OCI-M1 (cell line): Measurements from ENCODE around the gene COASY.

Experiments
- DNase-seq: peaks from one replicate; lab custom pipeline; 2025; lab: John Stamatoyannopoulos, UW

Gene COASY

DNA sequence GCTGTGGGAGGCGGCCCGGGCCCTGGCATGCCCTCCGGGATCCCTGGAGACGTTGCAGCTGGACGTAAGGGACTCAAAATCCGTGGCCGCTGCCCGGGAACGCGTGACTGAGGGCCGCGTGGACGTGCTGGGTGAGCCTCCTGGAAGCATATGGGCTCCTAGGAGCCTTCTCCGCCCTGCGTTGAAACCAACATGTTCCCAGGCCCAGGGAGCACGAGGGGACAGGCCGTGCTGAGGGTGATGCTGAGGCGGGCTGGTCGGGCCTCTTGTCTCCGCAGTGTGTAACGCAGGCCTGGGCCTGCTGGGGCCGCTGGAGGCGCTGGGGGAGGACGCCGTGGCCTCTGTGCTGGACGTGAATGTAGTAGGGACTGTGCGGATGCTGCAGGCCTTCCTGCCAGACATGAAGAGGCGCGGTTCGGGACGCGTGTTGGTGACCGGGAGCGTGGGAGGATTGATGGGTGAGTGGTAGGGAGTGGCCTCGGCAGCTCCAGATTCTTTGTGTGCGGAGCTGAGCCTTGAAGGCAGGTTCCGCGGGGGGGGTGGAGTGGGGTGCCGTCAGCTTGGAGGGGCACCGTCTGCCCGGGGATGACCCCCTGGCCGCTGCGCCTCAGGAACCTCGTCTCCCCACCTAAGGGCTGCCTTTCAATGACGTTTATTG, 8.7 kb upstream of the COASY start:
- DNase-seq = no peak

DNA sequence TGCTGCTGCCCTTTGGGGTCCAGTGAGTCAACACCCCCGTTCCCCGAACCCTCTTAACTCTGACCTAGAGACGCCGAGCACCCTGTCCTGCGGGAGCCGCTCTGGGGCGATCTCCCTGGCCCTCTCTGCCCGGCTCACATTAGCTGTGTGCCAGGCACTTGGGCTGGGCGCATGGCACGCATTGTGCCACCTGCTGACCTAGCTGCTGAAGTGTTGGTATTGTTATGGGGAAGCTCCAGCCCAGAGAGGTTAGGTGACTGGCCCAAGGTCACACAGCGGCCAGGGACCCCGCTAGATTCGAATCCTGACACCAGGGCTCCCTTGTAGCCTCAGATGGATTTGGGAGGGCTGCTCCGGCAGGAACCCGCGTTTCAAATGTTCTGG, 8.1 kb upstream of the COASY start:
- DNase-seq = no peak

DNA sequence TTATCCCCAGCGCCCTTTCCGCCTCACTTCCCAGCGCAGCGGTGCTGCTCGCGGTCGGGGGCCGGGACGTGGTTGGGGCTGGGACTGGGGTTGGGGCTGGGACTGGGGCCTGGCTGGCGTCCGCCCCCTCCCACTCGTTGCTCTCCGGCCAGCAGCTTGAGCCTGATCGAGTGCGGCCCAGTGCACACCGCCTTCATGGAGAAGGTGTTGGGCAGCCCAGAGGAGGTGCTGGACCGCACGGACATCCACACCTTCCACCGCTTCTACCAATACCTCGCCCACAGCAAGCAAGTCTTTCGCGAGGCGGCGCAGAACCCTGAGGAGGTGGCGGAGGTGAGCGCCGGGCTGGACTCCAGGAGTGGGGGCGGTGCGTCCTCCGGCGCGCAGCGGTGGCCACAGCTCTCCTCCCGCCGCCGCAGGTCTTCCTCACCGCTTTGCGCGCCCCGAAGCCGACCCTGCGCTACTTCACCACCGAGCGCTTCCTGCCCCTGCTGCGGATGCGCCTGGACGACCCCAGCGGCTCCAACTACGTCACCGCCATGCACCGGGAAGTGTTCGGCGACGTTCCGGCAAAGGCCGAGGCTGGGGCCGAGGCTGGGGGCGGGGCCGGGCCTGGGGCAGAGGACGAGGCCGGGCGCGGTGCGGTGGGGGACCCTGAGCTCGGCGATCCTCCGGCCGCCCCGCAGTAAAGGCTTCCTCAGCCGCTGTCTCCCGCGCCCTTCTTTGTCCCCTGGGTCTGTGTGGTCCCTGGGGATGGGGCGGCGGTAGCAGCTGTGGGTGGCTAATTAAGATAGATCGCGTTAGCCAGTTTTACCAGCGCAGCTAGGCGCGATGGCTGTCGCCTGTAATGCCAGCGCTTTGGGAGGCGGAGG, 7.5 kb upstream of the COASY start:
- DNase-seq = peak; percentile 89

DNA sequence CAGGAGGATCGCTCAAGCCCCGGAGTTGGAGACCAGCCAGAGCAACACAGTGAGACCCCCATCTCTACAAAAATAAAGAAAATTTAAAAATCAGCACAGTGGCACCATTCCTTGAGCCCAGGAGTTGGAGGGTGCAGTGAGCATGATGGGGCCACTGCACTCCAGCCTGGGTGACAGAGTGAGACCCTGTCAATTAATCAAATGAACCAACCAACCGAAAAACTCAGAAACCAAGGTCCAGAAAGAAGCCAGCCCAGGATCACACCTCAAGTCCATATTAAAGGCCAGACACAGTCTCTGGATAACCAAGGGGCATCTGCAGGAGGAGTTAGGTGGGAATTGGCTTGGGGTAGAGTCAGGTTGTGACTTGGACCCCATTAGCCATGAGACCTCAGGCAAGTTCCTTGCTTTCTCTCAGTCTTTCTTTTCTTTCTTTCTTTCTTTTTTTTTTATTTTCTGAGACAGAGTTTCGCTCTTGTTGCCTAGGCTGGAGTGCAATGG, 6.8 kb upstream of the COASY start:
- DNase-seq = no peak

DNA sequence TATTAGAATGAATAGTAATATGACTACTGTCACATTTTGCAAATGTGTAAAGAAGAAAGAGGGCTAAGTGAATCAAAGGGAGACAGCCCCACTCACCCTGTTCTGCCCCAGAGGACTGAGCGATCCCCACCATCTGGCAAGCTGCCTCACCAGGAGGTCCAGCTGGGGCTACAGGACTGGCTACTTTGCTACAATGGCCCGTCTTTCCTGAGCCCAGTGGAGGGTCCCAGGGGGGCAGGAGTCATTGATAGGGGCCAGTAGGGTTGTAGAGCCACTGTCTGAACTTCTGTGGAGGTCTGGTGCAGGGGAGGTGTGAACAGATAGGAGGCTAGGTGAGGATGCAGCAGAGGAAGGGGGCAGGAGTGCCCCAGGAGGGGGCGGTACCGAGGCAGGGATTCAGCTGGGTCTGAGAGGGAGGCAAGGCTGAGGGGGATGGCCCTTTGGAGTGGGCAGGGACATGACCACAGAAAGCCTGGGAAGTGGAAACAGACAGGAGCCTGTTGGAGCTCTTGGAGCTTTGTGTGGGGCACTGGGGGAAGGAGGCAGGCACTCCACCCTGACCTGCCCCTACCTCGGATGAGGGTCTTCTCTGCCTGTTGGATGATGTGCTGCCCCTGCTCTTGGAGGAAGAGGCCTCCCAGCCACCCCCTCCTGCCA, 5.9 kb upstream of the COASY start:
- DNase-seq = peak; percentile 30

DNA sequence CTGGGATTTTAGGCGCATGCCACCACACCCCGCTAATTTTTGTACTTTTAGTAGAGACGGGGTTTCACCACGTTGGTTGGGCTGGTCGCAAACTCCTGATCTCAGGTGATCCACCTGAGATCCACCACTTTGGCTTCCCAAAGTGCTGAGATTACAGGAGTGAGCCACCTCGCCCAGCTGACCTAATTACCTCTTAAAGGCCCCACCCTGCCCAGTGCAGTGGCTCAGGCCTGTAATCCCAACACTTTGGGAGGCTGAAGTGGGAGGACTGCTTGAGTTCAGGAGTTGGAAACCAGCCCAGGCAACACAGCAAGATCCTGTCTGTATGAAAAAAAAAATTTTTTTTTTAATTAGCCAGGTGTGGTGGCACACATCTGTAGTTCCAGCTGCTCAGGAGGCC, 2.9 kb upstream of the COASY start:
- no peak for DNase-seq

DNA sequence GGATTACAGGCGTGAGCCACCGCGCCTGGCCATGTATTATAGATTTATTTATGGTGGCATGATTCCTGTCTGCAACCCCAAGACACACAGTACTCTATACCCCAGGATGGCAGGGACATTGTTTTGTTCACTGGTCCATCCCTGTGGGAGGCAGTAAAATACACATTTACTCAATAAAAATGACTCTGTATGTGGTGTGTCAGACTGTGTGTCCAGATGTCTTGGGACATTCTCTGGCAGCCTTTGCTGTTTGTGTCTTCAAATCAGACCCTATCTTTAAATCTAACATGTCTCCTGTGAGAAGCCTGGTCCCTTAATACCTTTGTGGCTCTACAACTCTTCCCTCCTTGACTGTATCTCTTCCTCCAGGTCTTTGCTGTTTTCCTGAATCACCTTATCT, 1.7 kb upstream of the COASY start:
- no peak for DNase-seq

DNA sequence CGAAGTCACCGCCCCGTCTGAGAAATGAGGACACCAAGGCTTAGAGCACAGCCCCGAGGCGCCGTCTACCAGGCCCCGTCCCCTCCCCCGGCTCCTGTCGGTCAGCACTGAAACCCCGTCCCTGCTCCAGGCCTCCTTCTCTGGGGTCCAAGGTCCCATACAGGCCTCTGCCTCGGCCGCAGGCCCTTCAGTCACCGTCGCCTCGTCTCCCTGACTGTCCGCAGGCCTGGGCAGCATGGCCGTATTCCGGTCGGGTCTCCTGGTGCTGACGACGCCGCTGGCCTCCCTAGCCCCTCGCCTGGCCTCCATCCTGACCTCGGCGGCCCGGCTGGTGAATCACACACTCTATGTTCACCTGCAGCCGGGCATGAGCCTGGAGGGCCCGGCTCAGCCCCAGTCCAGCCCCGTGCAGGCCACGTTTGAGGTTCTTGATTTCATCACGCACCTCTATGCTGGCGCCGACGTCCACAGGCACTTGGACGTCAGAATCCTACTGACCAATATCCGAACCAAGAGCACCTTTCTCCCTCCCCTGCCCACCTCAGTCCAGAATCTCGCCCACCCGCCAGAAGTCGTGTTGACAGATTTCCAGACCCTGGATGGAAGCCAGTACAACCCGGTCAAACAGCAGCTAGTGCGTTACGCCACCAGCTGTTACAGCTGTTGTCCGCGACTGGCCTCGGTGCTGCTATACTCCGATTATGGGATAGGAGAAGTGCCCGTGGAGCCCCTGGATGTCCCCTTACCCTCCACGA, 617 bp downstream of the COASY start:
- DNase-seq = peak; percentile 28

DNA sequence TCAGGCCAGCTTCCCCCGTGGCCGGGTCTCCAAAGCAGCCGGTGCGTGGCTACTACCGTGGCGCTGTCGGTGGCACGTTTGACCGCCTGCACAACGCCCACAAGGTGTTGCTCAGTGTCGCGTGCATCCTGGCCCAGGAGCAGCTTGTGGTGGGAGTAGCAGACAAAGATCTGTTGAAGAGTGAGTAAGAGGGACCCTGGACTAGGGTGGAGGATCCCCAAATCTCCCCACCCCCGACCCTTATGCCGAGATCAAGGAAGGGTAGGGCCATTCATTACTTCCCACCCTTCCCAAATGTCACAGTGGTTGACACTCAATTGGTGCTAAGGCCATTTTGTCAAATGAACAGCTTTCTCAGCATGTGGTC, 1.2 kb downstream of the COASY start:
- no peak for DNase-seq

DNA sequence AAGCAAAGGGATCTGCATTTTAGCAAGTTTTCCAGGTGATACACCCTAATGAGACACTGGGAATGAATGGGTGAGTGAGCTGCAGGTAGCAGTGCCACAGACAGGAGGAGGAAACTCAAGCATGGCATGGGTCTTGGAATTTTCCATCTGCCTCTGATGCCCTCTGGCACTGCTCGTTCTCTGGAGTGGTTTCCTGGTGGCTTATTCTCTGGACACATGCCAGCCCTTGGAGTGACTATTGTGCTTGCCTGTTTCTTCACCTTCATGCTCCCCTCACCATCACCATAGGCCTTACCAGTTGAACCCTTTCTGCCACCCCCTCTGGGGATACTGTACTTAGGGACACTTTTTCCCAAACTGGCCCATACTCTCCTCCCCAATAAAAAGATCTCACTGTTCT, 1.6 kb downstream of the COASY start:
- no peak for DNase-seq

DNA sequence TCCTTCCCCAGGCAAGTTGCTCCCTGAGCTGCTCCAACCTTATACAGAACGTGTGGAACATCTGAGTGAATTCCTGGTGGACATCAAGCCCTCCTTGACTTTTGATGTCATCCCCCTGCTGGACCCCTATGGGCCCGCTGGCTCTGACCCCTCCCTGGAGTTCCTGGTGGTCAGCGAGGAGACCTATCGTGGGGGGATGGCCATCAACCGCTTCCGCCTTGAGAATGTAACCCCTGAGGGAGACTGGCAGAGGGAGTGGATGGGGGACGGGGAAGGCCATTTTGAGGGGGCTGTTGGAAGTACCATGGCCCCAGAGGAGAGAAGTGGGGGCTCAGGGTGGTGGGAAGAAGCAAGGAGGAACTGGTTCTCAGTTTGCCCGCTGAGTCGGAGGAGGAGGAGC, 2.0 kb downstream of the COASY start:
- DNase-seq = no peak

DNA sequence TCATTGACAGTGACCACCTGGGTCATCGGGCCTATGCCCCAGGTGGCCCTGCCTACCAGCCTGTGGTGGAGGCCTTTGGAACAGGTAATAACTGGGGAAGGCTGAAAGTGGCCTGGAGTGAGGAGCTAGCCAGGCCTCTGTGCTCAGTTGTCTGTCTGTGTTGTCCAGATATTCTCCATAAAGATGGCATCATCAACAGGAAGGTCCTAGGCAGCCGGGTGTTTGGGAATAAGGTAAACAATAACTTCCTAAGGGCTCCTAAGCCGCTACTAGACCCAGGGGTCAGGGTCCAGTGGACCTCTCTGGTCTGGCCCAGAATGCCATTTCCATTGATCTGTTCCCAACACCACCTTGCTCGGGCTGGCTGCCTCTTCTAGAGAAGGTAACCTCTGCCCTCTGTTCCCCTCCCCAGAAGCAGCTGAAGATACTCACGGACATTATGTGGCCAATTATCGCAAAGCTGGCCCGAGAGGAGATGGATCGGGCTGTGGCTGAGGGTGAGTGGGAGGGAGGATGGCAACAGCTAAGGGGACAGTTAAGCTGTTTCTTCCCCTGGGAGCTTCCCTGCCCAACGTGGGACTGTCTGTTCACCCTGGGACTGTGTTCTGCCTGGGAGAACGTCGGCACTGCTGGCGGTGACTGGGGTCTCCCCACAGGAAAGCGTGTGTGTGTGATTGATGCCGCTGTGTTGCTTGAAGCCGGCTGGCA, 3.0 kb downstream of the COASY start:
- DNase-seq = no peak

DNA sequence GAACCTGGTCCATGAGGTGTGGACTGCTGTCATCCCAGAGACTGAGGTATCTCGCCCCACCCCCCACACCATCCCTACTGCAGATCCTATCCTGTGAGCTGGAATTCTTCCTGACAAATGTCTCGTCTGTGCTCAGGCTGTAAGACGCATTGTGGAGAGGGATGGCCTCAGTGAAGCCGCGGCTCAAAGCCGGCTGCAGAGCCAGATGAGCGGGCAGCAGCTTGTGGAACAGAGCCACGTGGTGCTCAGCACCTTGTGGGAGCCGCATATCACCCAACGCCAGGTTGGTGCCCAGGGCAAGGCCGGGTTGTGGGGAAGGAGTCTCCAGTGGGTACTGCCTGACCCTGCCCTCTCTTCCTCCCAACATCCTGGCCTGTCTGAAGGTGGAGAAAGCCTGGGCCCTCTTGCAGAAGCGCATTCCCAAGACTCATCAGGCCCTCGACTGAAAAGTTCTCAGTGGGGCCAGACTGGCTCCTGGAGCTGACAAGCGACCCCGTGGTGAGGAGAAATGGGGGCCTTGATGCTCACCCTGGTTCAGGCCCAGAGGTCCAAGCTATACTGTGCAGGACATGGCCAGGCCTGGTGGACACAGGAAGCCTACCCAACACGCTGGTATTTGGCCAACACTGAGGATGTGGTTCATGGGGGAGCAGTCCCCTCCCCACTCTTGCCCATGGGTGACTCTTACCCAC, 3.7 kb downstream of the COASY start:
- DNase-seq = no peak

DNA sequence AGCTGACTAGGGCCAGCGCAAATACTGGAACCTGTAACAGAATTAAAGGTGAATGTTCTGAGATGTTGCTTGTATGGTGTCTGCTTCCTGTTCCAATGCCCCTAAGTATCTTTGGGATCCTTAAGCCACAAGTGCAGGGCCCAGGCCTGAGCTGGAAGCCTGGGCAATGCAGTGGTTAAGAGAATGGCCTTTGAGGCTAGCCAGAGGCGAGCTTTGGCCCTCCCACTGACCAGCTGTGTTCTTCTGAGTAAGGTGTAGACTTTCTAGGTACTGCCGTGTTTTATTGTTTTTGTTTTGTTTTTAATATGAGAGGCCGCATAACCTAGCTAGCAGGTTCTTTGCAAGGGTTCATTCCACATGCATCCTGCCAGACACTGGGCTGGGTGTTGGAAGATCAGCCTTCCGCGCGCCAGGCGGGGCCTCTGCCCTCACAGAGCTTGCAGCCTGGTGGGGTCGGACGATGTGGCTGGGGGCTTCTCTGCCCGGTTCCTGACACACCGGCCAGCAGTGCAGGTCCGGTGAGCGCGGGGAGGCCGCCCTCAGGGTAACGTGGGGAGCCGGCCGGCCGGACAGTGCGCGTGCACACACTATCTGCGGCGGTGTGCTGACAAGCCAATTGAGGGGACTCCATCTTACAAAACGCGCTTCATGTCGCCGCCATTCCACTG, 4.4 kb downstream of the COASY start:
- DNase-seq = no peak

DNA sequence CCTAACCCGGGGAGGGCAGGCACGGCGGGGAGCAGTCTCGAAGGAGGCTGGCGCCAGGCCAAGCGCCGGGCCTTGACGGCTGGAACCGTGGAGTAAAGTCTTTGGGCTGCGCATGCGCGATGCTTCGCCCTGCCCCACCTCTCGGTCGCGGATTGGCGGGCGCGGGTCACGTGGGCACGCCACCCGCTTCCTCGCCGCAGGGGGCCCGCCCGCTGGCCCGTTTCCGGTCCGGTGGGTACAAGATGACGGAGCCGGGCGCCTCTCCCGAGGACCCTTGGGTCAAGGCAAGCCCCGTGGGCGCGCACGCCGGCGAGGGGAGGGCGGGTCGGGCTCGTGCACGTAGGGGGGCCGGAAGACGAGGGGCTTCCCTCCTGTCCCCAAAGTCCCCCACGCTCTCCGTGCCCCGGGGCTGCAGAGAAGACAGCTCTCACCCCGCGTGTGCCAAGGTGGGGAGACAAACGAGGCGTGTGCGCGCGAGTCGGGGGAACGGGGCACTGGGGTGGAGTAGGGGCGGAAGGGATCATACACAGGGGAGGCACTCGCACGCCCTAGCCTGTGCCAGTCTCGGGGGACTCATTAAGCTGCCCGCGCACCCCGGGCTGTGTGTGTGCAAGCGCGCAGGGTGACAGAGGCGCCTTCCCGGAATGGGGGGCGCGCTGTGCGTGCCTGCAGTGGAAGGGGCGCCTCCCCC, 5.1 kb downstream of the COASY start, which contains the start of gene MLX:
Gene MLX, plus strand, starts transcription at position 218 of the 691 bp plus-strand sequence. Its CDS starts 25 bp downstream, at position 243.
- DNase-seq = peak; percentile 96

DNA sequence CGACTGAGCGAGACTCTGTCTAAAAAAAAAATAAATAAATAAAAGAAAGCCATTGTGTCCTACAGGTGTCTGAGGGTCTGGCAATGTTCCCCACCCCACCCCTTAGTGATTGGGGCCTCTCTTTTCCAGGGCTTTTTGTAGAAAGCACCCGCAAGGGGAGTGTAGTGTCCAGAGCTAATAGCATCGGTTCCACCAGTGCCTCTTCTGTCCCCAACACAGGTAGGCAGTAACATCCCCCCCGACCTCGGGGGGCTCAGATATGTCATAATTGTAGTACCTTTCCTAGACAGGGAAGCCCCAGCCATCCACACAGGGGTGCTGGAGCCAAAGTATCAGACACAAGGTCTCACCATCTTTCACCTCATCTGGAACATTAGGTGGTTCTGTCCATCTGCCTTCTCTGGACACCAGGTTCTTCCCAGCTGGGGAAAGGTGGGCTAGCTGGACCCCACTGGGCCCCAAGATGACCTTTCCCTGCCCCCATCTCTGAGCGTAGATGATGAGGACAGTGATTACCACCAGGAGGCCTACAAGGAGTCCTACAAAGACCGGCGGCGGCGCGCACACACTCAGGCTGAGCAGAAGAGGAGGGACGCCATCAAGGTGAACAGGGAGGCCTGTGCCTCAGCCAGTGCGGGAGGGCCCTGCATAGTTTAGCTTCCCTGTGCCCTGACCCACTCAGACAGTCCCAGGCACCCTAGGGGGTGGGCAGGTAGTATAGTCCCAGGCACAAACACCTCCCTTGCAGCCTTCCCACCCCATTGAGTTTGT, 6.6 kb downstream of the COASY start:
- no peak for DNase-seq

DNA sequence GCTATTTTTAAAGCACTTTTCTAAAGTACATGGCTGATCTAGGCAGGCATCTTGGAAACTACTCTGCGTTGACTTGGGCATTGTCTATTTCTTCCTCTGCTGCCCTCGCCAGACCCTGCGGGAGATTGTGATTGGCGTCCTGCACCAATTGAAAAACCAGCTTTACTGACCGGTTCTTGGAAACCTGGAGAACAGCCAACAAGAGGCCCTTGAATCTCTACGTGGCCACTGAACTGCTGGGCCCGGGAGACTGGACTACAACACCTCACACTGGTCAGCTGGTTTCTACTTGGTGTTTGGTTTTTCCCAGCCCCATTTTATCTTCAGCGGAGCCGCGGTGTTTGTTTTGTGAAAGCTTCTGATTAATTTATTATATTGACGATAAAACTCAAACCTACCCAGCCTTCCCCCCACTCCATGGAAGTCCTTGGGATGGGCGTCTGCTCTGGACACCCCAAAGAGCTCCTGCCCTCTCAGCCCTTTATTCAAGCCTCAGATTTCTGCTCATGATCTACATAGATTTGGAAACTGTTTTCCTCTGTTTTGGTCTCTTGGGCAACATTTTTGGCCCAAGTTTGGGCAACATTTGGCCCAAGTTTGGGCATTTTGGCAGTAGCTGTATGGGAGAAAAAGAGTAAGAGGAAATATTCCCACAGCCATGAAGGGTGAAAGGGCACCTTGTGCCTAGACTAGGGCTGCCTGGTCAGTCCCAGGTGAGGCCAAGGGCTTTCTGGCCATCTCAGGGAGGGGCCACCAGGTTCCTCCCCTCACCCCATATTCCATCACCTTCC, 9.7 kb downstream of the COASY start:
- no peak for DNase-seq

DNA sequence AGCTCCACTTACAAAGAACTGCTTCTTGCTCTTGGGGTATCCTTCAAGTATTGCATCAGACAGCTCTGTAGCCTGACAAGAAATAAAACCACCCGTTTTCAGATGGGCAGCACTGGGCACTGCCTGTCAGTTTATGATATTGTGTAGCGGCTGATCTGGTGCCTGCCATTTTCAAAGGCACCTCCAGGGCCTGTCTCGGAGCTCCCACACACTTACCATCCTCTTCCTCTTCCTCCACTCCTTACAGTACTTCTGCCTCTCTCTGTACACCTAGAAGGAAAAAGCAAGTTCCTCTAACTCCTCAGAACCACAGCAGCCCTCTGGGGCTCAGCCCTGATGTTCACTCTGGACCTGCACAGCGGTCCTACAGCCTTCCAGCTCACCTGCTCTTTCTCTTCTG, 11.1 kb downstream of the COASY start:
- no peak for DNase-seq
